ENCODE results near the gene CPNE7. TPM values are rescaled to one million over a fixed set of nuclear protein-coding genes. Genes with fewer than 3 reads are reported as not detected.

Gene CPNE7
- total RNA-seq, 1 donor = 13.1 TPM

GRCh38 chr16:89602952-89603590 is 27.5 kb downstream of the CPNE7 start:
- TF ChIP-seq CTCF (IDR thresholded peaks at IDR 0.05; ENCODE audit: insufficient read depth, low read length) = no peak
- DNase-seq (ENCODE audit: low read depth) = no peak
- H3K4me3 ChIP-seq (ENCODE audit: low read depth, low read length) = no peak overlapping the region

- H3K4me3 ChIP-seq (ENCODE audit: low read depth, low read length) = no peak overlapping the region
- TF ChIP-seq CTCF (IDR thresholded peaks at IDR 0.05; ENCODE audit: insufficient read depth, low read length) = no peak
Observed at GRCh38 chr16:89604764-89605163, 29.2 kb downstream of the CPNE7 start.

DNA sequence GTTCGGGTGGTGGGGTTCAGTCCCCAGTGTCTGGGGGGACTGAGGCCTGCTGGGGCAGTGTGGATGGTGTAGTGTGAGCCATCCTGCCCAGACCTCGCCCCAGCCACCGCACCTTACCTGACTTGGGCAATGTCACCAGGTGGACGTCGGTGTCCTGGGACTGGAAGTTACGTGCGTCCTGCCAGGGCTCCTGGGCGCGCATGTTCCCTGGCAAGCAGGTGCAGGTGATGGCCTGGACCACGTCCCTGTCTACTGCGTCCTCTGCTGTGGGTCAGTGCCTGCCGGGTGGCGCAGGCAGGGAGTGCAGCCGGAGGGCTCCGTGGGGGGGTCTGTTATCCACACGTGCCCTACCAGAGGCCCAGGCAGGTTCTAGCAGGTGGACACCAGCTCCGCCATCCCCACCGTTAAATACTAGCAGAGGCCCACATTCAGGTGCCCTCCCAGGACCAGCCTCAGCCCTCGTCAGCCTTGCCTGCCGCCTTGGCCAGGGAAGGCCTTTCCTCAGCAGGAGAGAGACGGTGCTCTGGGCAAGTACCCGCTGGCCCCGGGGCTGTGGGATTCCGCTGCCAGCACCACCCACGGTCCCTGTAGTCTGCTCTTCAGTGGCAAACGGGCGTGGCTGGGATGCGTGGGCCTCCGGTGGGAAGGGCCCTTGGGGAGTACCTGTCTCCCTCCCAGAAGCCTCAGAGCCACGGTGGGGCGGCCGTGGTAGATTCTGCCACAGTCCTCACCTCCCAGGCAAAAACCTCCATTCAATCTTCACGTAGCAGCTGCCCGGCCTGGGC is 29.8 kb downstream of the CPNE7 start:
- DNase-seq (ENCODE audit: low read depth) = no peak

More at GRCh38 chr16:89604764-89605163, 29.2 kb downstream of the CPNE7 start:
- no peak for DNase-seq (ENCODE audit: low read depth)

DNA sequence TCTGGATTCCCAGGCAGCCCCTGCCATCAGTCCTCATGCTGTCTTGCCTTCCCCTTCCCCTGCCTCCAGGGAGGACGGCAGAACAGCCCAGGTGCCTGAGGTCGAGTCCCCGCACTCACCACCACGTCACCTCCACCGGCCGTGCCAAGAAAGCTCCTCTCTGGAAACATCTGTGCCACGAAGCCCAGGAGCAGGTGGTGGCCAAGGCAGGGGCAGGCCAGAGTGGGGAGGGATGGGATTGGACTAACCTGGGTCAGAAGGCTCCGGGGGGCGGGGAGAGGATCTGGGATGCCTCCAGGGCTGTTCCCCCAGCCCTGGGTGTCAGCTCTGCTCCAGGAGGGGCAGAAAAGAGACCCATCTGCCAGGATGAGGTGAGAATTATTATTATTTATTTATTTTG is 30.4 kb downstream of the CPNE7 start:
- no peak for DNase-seq (ENCODE audit: low read depth)
- no peak overlapping the region for H3K4me3 ChIP-seq (ENCODE audit: low read depth, low read length)
- TF ChIP-seq CTCF (IDR thresholded peaks at IDR 0.05; ENCODE audit: insufficient read depth, low read length) = no peak

More for the DNA sequence above, 29.8 kb downstream of the CPNE7 start:
- TF ChIP-seq CTCF (IDR thresholded peaks at IDR 0.05; ENCODE audit: insufficient read depth, low read length) = no peak
- H3K4me3 ChIP-seq (ENCODE audit: low read depth, low read length) = no peak overlapping the region

- no peak for DNase-seq (ENCODE audit: low read depth)
- no peak overlapping the region for H3K4me3 ChIP-seq (ENCODE audit: low read depth, low read length)
- TF ChIP-seq CTCF (IDR thresholded peaks at IDR 0.05; ENCODE audit: insufficient read depth, low read length) = no peak
Observed at GRCh38 chr16:89607453-89607852, 31.9 kb downstream of the CPNE7 start.

DNA sequence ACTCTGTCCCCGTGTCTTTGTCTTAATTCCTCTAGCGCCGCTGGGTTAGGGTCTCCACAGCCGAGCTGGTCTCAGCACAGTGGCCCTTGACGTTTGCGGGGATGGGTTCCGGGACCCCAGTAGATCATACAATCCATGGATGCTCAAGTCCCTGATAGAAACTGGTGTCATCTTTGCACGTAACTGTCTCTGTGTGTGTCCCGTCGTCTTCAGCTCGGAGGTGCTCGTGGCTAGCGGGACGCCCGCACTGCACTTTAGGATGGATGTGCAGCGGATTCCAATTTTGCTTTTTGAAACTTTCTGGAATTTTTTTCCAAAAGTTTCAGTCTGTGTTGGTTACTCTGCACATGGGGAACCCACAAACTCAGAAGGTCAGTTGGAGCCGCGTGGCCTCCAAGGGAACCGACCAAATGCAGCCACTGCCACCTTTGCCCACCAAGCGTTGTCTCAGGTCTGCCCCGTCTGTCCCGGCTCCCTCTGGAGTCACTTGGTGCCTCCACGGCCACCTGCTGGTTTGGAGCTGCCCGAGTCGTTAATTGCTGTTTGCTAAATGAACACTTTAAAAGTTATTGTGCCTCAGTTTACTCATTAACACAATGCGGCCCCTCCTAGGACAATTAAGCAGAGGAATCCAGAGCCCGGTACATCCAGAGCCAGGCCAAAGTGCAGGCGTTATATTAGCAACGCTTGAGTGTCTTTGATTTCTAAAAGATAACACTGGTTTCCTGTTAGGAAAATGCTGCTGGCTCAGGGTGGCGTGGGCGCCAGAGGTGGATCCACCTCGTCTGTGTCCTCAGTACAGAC is 32.6 kb downstream of the CPNE7 start:
- DNase-seq (ENCODE audit: low read depth) = no peak
- H3K4me3 ChIP-seq (ENCODE audit: low read depth, low read length) = no peak overlapping the region
- TF ChIP-seq CTCF (IDR thresholded peaks at IDR 0.05; ENCODE audit: insufficient read depth, low read length) = no peak

Measured in fibroblast of the aortic adventitia (primary cell).